Pancreas (tissue), 10 donors: Measurements from ENCODE around the gene NLRP10. TPM values are rescaled to one million over a fixed set of nuclear protein-coding genes. Genes with fewer than 3 reads are reported as not detected.

Experiments
- ATAC-seq, 4 donors: fragments of 200-7000 bp; cut with Tn5 transposase; one replicate each; pipeline versions ENCODE4 v1.8.0 to v1.9.1; 2020; ENCODE audit warnings: mild to moderate bottlenecking in 4 of 4, moderate library complexity in 4 of 4
- DNase-seq, 6 donors: peaks; one replicate each; pipeline ENCODE4 v3.0.0-alpha.2; 2020
- FAIRE-seq: peaks from 2 replicates; lab custom pipeline; 2012; peaks lifted over from hg19 to GRCh38; lab: Jason Lieb, UNC
- H3K27ac ChIP-seq, 4 donors: fragments of 200-600 bp; sonication (generic); 1 replicate in 3 of 4; 2 replicates in 1 of 4; pipeline versions ENCODE4 v1.5.0 to v1.8.0; 2020
- H3K27me3 ChIP-seq, 4 donors: fragments of 200-600 bp; one replicate each; pipeline ENCODE4 v1.8.0; 2021
- H3K36me3 ChIP-seq, 3 donors: fragments of 200-600 bp; sonication (generic) in 1 of 3; one replicate each; pipeline versions ENCODE4 v1.5.0 to v1.8.0; 2020 to 2021
- H3K4me1 ChIP-seq, 3 donors: fragments of 200-600 bp; one replicate each; pipeline ENCODE4 v1.8.0; 2021
- H3K4me3 ChIP-seq, 4 donors: fragments of 200-600 bp; sonication (generic) in 2 of 4; one replicate each; pipeline versions ENCODE4 v1.5.0 to v1.8.0; 2020 to 2021
- H3K9me3 ChIP-seq, 4 donors: fragments of 200-600 bp; one replicate each; pipeline ENCODE4 v1.8.0; 2021
- whole genome bisulfite sequencing, 2 donors: extraction: QIAGEN DNeasy Blood & Tissue Kit; methylation state at CpG; one replicate each; pipeline ENCODE4 v1.1.7; 2013; 5-methylcytosine and 5-hydroxymethylcytosine counted together
- intact Hi-C, 3 donors: fragments of 100-400 bp; cut with DNase I; formaldehyde crosslinking; loops; one replicate each; pipeline versions ENCODE4 v1.11.1 to v1.14.2; 2022
- polyA plus RNA-seq, 2 donors: library from polyadenylated mRNA; stranded (reverse); fragments of 200-250 nt; gene quantifications; one replicate each; pipeline ENCODE4 v1.2.3, GENCODE V29; 2013
- total RNA-seq, 6 donors: library from RNA; stranded (reverse); fragmentation: NEBNext Ultra II Directional in 4 of 6; extraction: Animal tissue kit (Norgen Biotek cat#: 25700) in 4 of 6; gene quantifications; one replicate each; pipeline versions ENCODE4 v1.2.1 to v1.2.4, GENCODE V29; 2021 to 2023
- TF ChIP-seq, protein P1 (sequence below), 4 donors: fragments of 200-600 bp; sonication (generic) in 3 of 4; IDR thresholded peaks; one replicate each; pipeline versions ENCODE4 v1.5.0 to v1.8.0; 2021; ENCODE audit warnings: antibody characterized with exemption in 4 of 4
- donor health status: healthy with polysubstance abuse.
- donor health status: DM: no; HTN: no; CAD: no; lungs with moderate emphysema.
- donor health status: DM: no; HTN: no; CAD: no.
- donor health status: control.
- donor health status: control.
- donor health status: Bipolar disorder and iron deficiency.
- donor health status: DM: yes; HTN: yes; CAD: no.
- donor health status: DM: no; HTN: no; CAD: no.
- donor health status: DM: no; HTN: no; CAD: no.
- donor health status: DM: yes; HTN: yes; CAD: no.

Gene NLRP10
- total and polyA plus RNA-seq, 8 donors: 0.05 TPM; not detected in 7

DNA sequence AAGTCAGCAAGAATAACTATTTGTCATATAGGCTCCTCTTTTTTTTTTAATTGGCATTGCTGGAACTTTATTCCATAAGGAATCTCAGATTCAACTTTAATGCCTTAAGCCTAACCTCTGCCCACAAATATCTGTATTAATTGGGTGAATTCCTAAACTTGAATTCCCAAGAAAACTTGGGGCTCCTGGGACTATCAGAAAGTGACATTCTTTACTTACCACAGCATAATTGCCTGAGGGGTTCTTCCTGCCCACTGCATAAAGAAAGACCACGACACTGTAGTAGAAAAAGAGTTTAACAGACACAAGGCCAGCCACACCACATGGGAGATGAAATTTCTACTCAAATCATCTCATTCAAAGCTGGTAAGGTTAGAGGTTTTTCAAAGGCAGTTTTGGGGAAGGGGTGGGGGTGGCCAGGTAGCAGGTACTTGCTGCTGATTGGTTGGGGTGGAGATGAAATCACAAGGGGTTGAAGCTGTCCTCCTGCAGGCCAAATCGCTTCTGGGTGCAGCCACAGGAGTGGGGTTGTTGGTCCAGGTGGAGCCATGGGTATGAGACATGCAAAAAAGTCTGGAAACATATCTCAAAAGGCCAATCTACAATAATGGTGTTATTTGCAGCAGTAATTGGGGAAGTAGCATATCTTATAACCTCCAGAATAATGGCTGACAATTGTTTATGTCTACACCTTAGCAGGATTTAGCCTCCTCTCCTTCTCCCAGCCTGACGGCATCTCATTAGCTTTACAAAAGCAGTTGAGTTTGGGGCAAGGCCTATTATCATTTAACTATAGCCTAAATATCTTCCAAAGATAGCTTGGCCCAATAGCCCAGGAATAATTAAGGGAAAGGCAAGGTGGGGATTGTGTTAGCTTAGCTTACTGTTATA is 4.8 kb upstream of the NLRP10 start:
- no peaks in the 10 kb centered on the region for H3K4me1 ChIP-seq
- intact Hi-C loops: no loop called here
- ATAC-seq: no peak
- no peaks in the 10 kb centered on the region for H3K9me3 ChIP-seq
- 73 to 81% methylated on average over 3 of the region's 3 CpGs for WGBS, 2 donors
- H3K27ac ChIP-seq: no peak overlapping the region
- no peaks in the 10 kb centered on the region for H3K36me3 ChIP-seq
- H3K27me3 ChIP-seq: no peaks in the 10 kb centered on the region
- FAIRE-seq: no peak
- no peak overlapping the region for H3K4me3 ChIP-seq
- no peak for DNase-seq
- TF ChIP-seq, protein P1, sequence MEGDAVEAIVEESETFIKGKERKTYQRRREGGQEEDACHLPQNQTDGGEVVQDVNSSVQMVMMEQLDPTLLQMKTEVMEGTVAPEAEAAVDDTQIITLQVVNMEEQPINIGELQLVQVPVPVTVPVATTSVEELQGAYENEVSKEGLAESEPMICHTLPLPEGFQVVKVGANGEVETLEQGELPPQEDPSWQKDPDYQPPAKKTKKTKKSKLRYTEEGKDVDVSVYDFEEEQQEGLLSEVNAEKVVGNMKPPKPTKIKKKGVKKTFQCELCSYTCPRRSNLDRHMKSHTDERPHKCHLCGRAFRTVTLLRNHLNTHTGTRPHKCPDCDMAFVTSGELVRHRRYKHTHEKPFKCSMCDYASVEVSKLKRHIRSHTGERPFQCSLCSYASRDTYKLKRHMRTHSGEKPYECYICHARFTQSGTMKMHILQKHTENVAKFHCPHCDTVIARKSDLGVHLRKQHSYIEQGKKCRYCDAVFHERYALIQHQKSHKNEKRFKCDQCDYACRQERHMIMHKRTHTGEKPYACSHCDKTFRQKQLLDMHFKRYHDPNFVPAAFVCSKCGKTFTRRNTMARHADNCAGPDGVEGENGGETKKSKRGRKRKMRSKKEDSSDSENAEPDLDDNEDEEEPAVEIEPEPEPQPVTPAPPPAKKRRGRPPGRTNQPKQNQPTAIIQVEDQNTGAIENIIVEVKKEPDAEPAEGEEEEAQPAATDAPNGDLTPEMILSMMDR (IDR thresholded peaks at IDR 0.05): no peak

DNA sequence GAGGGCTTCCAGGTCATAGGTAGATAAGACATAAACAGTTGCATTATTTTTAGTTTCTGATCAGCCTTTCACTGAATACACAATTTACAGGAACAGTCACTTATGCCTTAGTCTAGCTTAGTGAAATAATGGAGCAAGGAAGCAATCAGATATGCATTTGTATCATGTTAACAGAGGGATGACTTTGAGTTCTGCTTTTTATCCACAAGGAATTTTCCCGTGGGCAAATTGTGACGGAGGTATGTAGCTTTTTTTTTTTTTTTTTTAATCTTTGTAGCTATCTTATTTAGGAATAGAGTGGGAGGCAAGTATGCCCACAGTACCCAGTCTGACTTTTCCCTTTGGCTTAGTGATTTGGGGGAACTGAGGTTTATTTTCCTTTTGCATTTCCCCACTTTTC is 3.4 kb upstream of the NLRP10 start:
- H3K4me3 ChIP-seq: no peak overlapping the region
- H3K4me1 ChIP-seq: peaks cover 0 to 3% (median 0%) of the 10 kb centered on the region in 3 donors
- no peak overlapping the region for H3K27ac ChIP-seq
- H3K27me3 ChIP-seq: no peaks in the 10 kb centered on the region
- no peaks in the 10 kb centered on the region for H3K9me3 ChIP-seq
- FAIRE-seq (no peak), ATAC-seq (no peak), DNase-seq (no peak)
- 42 to 56% methylated on average over 2 of the region's 2 CpGs for WGBS, 2 donors
- TF ChIP-seq, protein P1 (IDR thresholded peaks at IDR 0.05): no peak
- intact Hi-C loops: no loop called here
- no peaks in the 10 kb centered on the region for H3K36me3 ChIP-seq

DNA sequence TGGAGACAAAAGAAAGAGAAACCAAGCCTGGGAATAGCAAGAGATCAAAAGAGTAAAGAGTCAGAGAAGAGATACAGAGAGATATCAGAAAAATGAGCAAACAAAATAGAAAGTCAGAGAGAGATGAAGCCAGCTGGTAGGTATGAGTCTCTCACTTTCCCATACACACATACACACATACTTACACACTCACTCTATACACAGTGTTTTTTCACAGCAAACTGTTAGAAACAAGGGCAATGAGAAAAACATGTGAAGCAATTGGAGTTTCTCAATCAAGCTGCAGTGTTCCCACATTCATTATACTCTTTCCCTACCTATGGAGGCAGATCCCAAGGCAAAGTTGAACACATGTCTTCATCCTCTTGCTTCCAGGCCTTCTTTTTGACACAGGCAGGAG is 2.6 kb upstream of the NLRP10 start:
- ATAC-seq: no peak
- FAIRE-seq: no peak
- Histone ChIP-seq H3K4me1 (peaks cover 0 to 3% (median 0%) of the 10 kb centered on the region in 3 donors), H3K9me3 (no peaks in the 10 kb centered on the region), H3K27me3 (no peaks in the 10 kb centered on the region), H3K36me3 (no peaks in the 10 kb centered on the region), H3K27ac (no peak overlapping the region), H3K4me3 (no peak overlapping the region)
- no peak for DNase-seq
- TF ChIP-seq, protein P1 (IDR thresholded peaks at IDR 0.05): no peak
- intact Hi-C loops: no loop called here

DNA sequence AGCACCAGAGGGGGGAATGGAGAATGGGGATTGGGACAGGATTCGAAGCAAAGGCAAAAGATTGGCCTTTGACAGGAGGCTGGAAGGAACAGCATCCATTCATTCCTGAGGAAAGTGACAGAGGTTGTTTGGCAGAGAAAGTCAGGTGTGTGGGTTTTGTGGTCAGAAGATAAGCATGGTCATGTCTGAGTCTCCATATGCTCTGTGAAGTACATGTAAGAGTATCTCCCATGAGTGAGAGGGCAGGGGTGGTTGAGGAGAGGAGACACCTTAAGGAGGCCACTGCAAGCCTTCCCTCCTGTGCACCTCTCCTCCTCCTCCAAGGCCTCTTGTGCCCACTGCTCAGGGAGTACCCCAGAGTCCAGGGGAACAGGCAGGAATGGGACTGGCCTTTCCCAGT is 1.9 kb upstream of the NLRP10 start:
- intact Hi-C loops: no loop called here
- ATAC-seq (no peak), FAIRE-seq (no peak), DNase-seq (no peak)
- Histone ChIP-seq H3K36me3 (no peaks in the 10 kb centered on the region), H3K27me3 (no peaks in the 10 kb centered on the region), H3K9me3 (no peaks in the 10 kb centered on the region), H3K4me1 (peaks cover 0 to 3% (median 0%) of the 10 kb centered on the region in 3 donors), H3K27ac (no peak overlapping the region), H3K4me3 (no peak overlapping the region)
- 80 to 100% methylated on average over 1 of the region's 1 CpG for WGBS, 2 donors
- TF ChIP-seq, protein P1 (IDR thresholded peaks at IDR 0.05): no peak

DNA sequence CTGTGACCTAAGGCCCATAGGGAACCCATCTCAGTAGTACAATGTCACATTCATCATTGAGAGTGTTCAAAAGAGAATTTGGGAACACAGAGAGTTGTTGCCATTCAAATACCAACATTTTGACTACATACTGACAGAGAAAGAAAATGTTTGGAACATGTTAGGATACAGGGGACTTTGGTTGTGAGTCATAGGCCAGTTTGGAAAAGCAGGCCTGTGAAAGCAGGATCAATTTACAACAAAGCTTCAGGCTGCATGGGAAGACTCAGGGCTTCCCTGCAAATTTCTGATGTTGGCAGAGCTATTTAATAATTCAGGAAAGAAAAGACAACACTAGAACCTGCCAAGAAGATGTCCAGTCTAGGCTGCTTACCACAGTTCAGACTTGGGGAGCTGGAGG is 374 bp downstream of the NLRP10 start:
- H3K4me1 ChIP-seq: peaks cover 0 to 3% (median 0%) of the 10 kb centered on the region in 3 donors
- no peak overlapping the region for H3K27ac ChIP-seq
- TF ChIP-seq, protein P1 (IDR thresholded peaks at IDR 0.05): no peak
- H3K27me3 ChIP-seq: no peaks in the 10 kb centered on the region
- no peaks in the 10 kb centered on the region for H3K36me3 ChIP-seq
- H3K9me3 ChIP-seq: no peaks in the 10 kb centered on the region
- DNase-seq (no peak), ATAC-seq (no peak), FAIRE-seq (no peak)
- intact Hi-C loops: no loop called here
- no peak overlapping the region for H3K4me3 ChIP-seq
